A549 (cell line): ENCODE measurements around the gene ROBO3. TPM values are rescaled to one million over a fixed set of nuclear protein-coding genes. Genes with fewer than 3 reads are reported as not detected.

Experiments used
- ATAC-seq, 2 experiments: fragments of 200-7000 bp in 1 of 2; fragments of >200 bp in 1 of 2; cut with Nextera tagmentation in 1 of 2; cut with Tn5 transposase in 1 of 2; 3 replicates each; pipeline versions ENCODE4 v1.8.0 to v1.9.1; 2018 to 2020; ENCODE audit warnings: mild to moderate bottlenecking in 1 of 2, moderate library complexity in 1 of 2
- CTCF ChIA-PET: fragments of 300-600 bp; sonication (Branson Sonifier 250); formaldehyde crosslinking; extraction: SDS; loops from one replicate; lab custom pipeline; 2021; ENCODE audit warnings: antibody characterized with exemption, inconsistent platforms; lab: Yijun Ruan, JAX
- POLR2A ChIA-PET: fragments of 350-600 bp; formaldehyde crosslinking; extraction: SDS; loops from one replicate; lab custom pipeline; 2021; ENCODE audit warnings: antibody characterized with exemption, inconsistent platforms; lab: Yijun Ruan, JAX
- DNase-seq, 2 experiments: peaks; one replicate each; pipeline versions ENCODE4 v3.0.0 to v3.0.0-alpha.2; 2011 to 2016; ENCODE audit warnings: low read depth in 1 of 2, low spot score in 1 of 2
- FAIRE-seq: peaks from 2 replicates; lab custom pipeline; 2011; peaks lifted over from hg19 to GRCh38; lab: Jason Lieb, UNC
- H3K27ac ChIP-seq, 2 experiments: fragments of >200 bp; sonication (Bioruptor Twin); formaldehyde crosslinking; 3 replicates each; pipeline ENCODE4 v1.5.1; 2016 to 2017
- H3K4me1 ChIP-seq: fragments of >200 bp; sonication (Bioruptor Twin); formaldehyde crosslinking; 3 replicates; pipeline ENCODE4 v1.6.1; 2016
- H3K4me2 ChIP-seq: fragments of >200 bp; sonication (Bioruptor Twin); formaldehyde crosslinking; 3 replicates; pipeline ENCODE4 v1.6.1; 2016
- H3K4me3 ChIP-seq: fragments of >200 bp; sonication (Bioruptor Twin); formaldehyde crosslinking; 3 replicates; pipeline ENCODE4 v1.5.1; 2016
- H3K9me3 ChIP-seq: fragments of >200 bp; sonication (Bioruptor Twin); formaldehyde crosslinking; 3 replicates; pipeline ENCODE4 v1.6.1; 2016
- CHD4 ChIP-seq: fragments of 200-600 bp; sonication (generic); IDR thresholded peaks from 2 replicates; pipeline ENCODE4 v1.6.1; 2016; ENCODE audit warnings: antibody characterized with exemption, mild to moderate bottlenecking, borderline replicate concordance
- EP300 ChIP-seq, 2 experiments: fragments of >200 bp; sonication (Bioruptor Twin); formaldehyde crosslinking; IDR thresholded peaks; 2 replicates in 1 of 2; 3 replicates in 1 of 2; pipeline ENCODE4 v1.6.1; 2016 to 2017
- FOSB ChIP-seq: fragments of 250-450 bp; sonication (Bioruptor Pico); IDR thresholded peaks from 2 replicates; pipeline ENCODE4 v1.5.0; 2020; ENCODE audit warnings: mild to moderate bottlenecking, moderate library complexity
- GATA3 ChIP-seq: IDR thresholded peaks from 2 replicates; pipeline ENCODE4 v1.6.1; 2012; ENCODE audit warnings: borderline replicate concordance
- HOXB13 ChIP-seq: fragments of 250-450 bp; sonication (Bioruptor Pico); IDR thresholded peaks from 2 replicates; pipeline ENCODE4 v1.5.0; 2020; ENCODE audit warnings: low read depth, mild to moderate bottlenecking, moderate library complexity
- MAZ ChIP-seq: fragments of 150-350 bp; IDR thresholded peaks from 2 replicates; pipeline ENCODE4 v1.6.1; 2014; ENCODE audit warnings: antibody characterized with exemption, low read depth, low read length, borderline replicate concordance
- NFE2L2 ChIP-seq: fragments of 150-350 bp; conservative IDR thresholded peaks from 2 replicates; pipeline ENCODE4 v1.6.1; 2014; ENCODE audit warnings: low read length
- NPAS2 ChIP-seq: fragments of 250-450 bp; sonication (Bioruptor Pico); IDR thresholded peaks from 2 replicates; pipeline ENCODE4 v1.8.0; 2022; ENCODE audit warnings: mild to moderate bottlenecking, moderate library complexity, borderline replicate concordance
- NR3C1 ChIP-seq: fragments of >200 bp; sonication (Bioruptor Twin); formaldehyde crosslinking; IDR thresholded peaks from 3 replicates; pipeline ENCODE4 v1.6.1; 2017
- PHF8 ChIP-seq: fragments of 200-600 bp; sonication (generic); IDR thresholded peaks from 2 replicates; pipeline ENCODE4 v1.6.1; 2016; ENCODE audit warnings: low read depth, mild to moderate bottlenecking, antibody characterized with exemption, moderate library complexity, borderline replicate concordance
- RAD21 ChIP-seq, 2 experiments: fragments of >200 bp in 1 of 2; sonication (Bioruptor Twin) in 1 of 2; formaldehyde crosslinking in 1 of 2; IDR thresholded peaks in 1 of 2; conservative IDR thresholded peaks in 1 of 2; 2 replicates in 1 of 2; 3 replicates in 1 of 2; pipeline ENCODE4 v1.6.1; 2012 to 2018; ENCODE audit warnings: inconsistent platforms in 1 of 2
- RARB ChIP-seq: fragments of 250-450 bp; sonication (Bioruptor Pico); IDR thresholded peaks from 2 replicates; pipeline ENCODE4 v1.8.0; 2021; ENCODE audit warnings: mild to moderate bottlenecking, moderate library complexity
- RFX5 ChIP-seq: fragments of 450-650 bp; IDR thresholded peaks from 2 replicates; pipeline ENCODE4 v1.7.1; 2014; ENCODE audit warnings: antibody characterized with exemption, mild to moderate bottlenecking, moderate library complexity
- SREBF2 ChIP-seq: fragments of 450-650 bp; IDR thresholded peaks from 2 replicates; pipeline ENCODE4 v1.6.1; 2014; ENCODE audit warnings: mild to moderate bottlenecking, moderate library complexity
- TFCP2L1 ChIP-seq: fragments of 250-450 bp; sonication (Bioruptor Pico); IDR thresholded peaks from 2 replicates; pipeline ENCODE4 v1.5.0; 2021; ENCODE audit warnings: mild to moderate bottlenecking
- ZNF302 ChIP-seq: fragments of 250-450 bp; sonication (Bioruptor Pico); IDR thresholded peaks from 2 replicates; pipeline ENCODE4 v1.9.0; 2021; ENCODE audit warnings: inconsistent platforms, mild to moderate bottlenecking, moderate library complexity
- ZSCAN20 ChIP-seq: fragments of 250-450 bp; sonication (Bioruptor Pico); IDR thresholded peaks from 2 replicates; pipeline ENCODE4 v1.8.0; 2022; ENCODE audit warnings: mild to moderate bottlenecking, moderate library complexity
- WGBS: methylation state at CpG from one replicate; pipeline ENCODE4 v1.1.6; 2017; ENCODE audit errors: missing lambda C conversion rate; 5-methylcytosine and 5-hydroxymethylcytosine counted together
- polyA plus RNA-seq, 4 experiments: library from polyadenylated mRNA; depleted of rRNA in 3 of 4; stranded (reverse); fragments of >200 nt; fragmentation: RNase III in 1 of 4; extraction: RNeasy Plus Mini Kit Qiagen cat#74134 plus additional on column Dnase treatment in 1 of 4; gene quantifications; 2 replicates in 3 of 4; 3 replicates in 1 of 4; pipeline ENCODE4 v1.2.3, GENCODE V29; 2011 to 2017
- TF ChIP-seq, protein P1 (sequence below): IDR thresholded peaks from 2 replicates; pipeline ENCODE4 v1.6.1; 2012; ENCODE audit warnings: low read depth, borderline replicate concordance
- TF ChIP-seq, protein P2 (sequence below): fragments of 250-450 bp; sonication (Bioruptor Pico); IDR thresholded peaks from 2 replicates; pipeline ENCODE4 v1.5.0; 2020; ENCODE audit warnings: low read depth, mild to moderate bottlenecking, moderate library complexity
- TF ChIP-seq, protein P3 (sequence below): IDR thresholded peaks from 2 replicates; pipeline ENCODE4 v1.6.1; 2012
- TF ChIP-seq, protein P4 (sequence below): fragments of 150-350 bp; IDR thresholded peaks from 2 replicates; pipeline ENCODE4 v1.6.1; 2014; ENCODE audit warnings: low read depth, mild to moderate bottlenecking, low read length
- TF ChIP-seq, protein P5 (sequence below): fragments of >200 bp; sonication (Bioruptor Twin); formaldehyde crosslinking; IDR thresholded peaks from 3 replicates; pipeline ENCODE4 v1.6.1; 2016
- TF ChIP-seq, protein P6 (sequence below): fragments of 250-450 bp; sonication (Bioruptor Pico); IDR thresholded peaks from 2 replicates; pipeline ENCODE4 v1.5.0; 2021; ENCODE audit warnings: mild to moderate bottlenecking, moderate library complexity, borderline replicate concordance
- TF ChIP-seq, protein P7 (sequence below): IDR thresholded peaks from 2 replicates; pipeline ENCODE4 v1.6.1; 2012

The ROBO3 gene
- polyA plus RNA-seq, 2 of the 4 experiments (the other 2 are of a cell fraction), result 2.1 to 2.8 TPM

DNA sequence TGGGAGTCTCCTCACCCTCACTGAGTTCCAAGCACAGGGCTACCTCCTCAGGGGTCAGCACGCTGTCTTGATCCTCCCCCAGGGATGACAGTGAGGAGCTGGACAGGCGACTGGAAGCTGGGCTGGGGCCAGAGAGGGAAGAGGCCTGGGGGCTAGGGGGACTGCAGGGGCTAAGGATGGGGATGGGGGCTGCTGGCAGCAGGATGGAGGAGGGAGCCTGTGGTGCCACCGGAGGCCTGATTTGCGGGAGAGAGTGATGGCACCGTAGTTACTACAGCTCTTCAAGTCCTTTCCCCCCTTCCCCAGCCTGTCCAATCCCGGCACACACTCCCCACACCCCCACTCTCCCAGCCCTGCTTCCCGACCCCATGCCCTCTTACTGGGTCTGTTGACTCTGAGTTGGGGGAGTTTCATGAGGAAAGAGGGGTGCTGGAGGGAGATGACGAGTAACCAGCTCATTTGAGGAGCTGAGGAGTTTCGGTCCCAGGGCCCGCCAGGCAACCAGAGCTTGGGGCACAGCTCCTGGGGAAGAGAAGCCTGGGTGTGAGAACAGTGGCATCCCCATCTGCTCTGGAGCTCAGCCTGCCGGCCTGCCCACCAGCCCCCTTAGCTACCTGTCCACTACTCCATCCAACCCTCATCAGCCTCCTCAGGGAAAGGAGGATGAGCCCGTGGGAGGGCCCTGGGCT lies 21.9 kb downstream of the ROBO3 start:
- Histone ChIP-seq H3K4me3 (no peak overlapping the region), H3K4me1 (no peaks in the 10 kb centered on the region), H3K27ac (no peak overlapping the region), H3K4me2 (no peak overlapping the region), H3K9me3 (no peaks in the 10 kb centered on the region)
- ChIA-PET CTCF (interaction anchor here (0.8 to 2.1 kb wide), 4 partner anchors 11 to 546 kb away, joined by 3 to 8 read pairs (median 5); no protein-coding TSS in a partner anchor), POLR2A (interaction anchor here (1.9 kb wide), 1 partner anchor 11 kb away, joined by 7 read pairs; no protein-coding TSS in a partner anchor)
- DNase-seq (no peak), ATAC-seq (no peak), FAIRE-seq (no peak)
- 38% methylated on average over 12 of the region's 12 CpGs for WGBS
- TF ChIP-seq, protein P1, sequence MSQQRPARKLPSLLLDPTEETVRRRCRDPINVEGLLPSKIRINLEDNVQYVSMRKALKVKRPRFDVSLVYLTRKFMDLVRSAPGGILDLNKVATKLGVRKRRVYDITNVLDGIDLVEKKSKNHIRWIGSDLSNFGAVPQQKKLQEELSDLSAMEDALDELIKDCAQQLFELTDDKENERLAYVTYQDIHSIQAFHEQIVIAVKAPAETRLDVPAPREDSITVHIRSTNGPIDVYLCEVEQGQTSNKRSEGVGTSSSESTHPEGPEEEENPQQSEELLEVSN, result no peak
- no peak for TF ChIP-seq ZSCAN20 (CRISPR knock-in tag)
- TF ChIP-seq, protein P2, sequence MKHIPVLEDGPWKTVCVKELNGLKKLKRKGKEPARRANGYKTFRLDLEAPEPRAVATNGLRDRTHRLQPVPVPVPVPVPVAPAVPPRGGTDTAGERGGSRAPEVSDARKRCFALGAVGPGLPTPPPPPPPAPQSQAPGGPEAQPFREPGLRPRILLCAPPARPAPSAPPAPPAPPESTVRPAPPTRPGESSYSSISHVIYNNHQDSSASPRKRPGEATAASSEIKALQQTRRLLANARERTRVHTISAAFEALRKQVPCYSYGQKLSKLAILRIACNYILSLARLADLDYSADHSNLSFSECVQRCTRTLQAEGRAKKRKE (CRISPR knock-in tag), result no peak
- TF ChIP-seq, protein P3, sequence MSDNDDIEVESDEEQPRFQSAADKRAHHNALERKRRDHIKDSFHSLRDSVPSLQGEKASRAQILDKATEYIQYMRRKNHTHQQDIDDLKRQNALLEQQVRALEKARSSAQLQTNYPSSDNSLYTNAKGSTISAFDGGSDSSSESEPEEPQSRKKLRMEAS, result no peak
- no peak for TF ChIP-seq RARB (CRISPR knock-in tag)
- no peak for TF ChIP-seq ZNF302 (CRISPR knock-in tag)
- TF ChIP-seq PHF8, result no peak
- TF ChIP-seq NFE2L2, result no peak
- TF ChIP-seq, protein P4, sequence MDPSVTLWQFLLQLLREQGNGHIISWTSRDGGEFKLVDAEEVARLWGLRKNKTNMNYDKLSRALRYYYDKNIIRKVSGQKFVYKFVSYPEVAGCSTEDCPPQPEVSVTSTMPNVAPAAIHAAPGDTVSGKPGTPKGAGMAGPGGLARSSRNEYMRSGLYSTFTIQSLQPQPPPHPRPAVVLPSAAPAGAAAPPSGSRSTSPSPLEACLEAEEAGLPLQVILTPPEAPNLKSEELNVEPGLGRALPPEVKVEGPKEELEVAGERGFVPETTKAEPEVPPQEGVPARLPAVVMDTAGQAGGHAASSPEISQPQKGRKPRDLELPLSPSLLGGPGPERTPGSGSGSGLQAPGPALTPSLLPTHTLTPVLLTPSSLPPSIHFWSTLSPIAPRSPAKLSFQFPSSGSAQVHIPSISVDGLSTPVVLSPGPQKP, result no peak
- no peak for TF ChIP-seq NPAS2 (CRISPR knock-in tag)
- TF ChIP-seq, protein P5, sequence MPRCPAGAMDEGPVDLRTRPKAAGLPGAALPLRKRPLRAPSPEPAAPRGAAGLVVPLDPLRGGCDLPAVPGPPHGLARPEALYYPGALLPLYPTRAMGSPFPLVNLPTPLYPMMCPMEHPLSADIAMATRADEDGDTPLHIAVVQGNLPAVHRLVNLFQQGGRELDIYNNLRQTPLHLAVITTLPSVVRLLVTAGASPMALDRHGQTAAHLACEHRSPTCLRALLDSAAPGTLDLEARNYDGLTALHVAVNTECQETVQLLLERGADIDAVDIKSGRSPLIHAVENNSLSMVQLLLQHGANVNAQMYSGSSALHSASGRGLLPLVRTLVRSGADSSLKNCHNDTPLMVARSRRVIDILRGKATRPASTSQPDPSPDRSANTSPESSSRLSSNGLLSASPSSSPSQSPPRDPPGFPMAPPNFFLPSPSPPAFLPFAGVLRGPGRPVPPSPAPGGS, result no peak

DNA sequence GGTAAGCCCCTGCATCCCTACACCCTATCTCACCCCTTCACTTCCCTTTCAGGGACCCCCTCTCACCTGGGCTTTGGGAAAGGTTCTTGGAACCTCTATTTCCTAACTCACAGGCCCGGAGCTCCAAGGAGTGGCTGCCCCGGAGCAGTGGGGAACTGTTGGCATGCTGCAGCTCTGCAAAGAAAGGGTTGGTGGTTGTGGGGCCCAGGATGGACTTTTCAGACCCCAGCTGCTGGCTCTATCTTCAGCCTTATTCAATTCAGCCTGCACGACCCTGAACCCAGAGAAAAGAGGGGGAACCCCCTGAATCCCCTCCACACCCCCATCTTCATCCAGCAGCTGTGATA lies 22.4 kb downstream of the ROBO3 start:
- Histone ChIP-seq H3K4me2 (no peak overlapping the region), H3K4me3 (no peak overlapping the region), H3K9me3 (no peaks in the 10 kb centered on the region), H3K27ac (no peak overlapping the region), H3K4me1 (no peaks in the 10 kb centered on the region)
- TF ChIP-seq, protein P6, sequence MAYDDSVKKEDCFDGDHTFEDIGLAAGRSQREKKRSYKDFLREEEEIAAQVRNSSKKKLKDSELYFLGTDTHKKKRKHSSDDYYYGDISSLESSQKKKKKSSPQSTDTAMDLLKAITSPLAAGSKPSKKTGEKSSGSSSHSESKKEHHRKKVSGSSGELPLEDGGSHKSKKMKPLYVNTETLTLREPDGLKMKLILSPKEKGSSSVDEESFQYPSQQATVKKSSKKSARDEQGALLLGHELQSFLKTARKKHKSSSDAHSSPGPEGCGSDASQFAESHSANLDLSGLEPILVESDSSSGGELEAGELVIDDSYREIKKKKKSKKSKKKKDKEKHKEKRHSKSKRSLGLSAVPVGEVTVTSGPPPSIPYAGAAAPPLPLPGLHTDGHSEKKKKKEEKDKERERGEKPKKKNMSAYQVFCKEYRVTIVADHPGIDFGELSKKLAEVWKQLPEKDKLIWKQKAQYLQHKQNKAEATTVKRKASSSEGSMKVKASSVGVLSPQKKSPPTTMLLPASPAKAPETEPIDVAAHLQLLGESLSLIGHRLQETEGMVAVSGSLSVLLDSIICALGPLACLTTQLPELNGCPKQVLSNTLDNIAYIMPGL (CRISPR knock-in tag), result no peak
- TF ChIP-seq NR3C1, result no peak
- TF ChIP-seq MAZ, result no peak
- no peak for TF ChIP-seq RFX5
- TF ChIP-seq EP300 (IDR thresholded peaks at IDR 0.05), result no peak
- no peak for TF ChIP-seq CHD4
- TF ChIP-seq, protein P1, result no peak
- TF ChIP-seq GATA3, result no peak
- no peak for TF ChIP-seq FOSB (CRISPR knock-in tag)
- no peak for TF ChIP-seq SREBF2
- no peak for TF ChIP-seq PHF8
- no peak for TF ChIP-seq NFE2L2
- no peak for TF ChIP-seq RARB (CRISPR knock-in tag)
- no peak for TF ChIP-seq HOXB13 (CRISPR knock-in tag)
- no peak for TF ChIP-seq TFCP2L1 (CRISPR knock-in tag)
- TF ChIP-seq, protein P7, sequence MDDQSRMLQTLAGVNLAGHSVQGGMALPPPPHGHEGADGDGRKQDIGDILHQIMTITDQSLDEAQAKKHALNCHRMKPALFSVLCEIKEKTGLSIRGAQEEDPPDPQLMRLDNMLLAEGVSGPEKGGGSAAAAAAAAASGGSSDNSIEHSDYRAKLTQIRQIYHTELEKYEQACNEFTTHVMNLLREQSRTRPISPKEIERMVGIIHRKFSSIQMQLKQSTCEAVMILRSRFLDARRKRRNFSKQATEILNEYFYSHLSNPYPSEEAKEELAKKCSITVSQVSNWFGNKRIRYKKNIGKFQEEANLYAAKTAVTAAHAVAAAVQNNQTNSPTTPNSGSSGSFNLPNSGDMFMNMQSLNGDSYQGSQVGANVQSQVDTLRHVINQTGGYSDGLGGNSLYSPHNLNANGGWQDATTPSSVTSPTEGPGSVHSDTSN, result no peak
- no peak for TF ChIP-seq RAD21 (conservative IDR thresholded peaks at IDR 0.05 in 1 of 2, IDR thresholded peaks at IDR 0.05 in 1 of 2)
- FAIRE-seq, result no peak
- no peak for DNase-seq
- POLR2A ChIA-PET, result interaction anchor here (1.9 kb wide), 1 partner anchor 12 kb away, joined by 7 read pairs; no protein-coding TSS in a partner anchor
- WGBS, result no CpG with 5 or more reads among the region's 3 CpGs
- CTCF ChIA-PET, result interaction anchor here (1.0 to 2.1 kb wide), 3 partner anchors 12 to 218 kb away, joined by 3 to 8 read pairs (median 7); no protein-coding TSS in a partner anchor
- no peak for ATAC-seq
